Left ventricle myocardium inferior (tissue), 1 donor: Measurements from ENCODE around the gene STAC3. TPM values are rescaled to one million over a fixed set of nuclear protein-coding genes. Genes with fewer than 3 reads are reported as not detected.
"Not testable (repeated sequence)": the region's sequence is repeated elsewhere in the genome, so short reads cannot be mapped to it uniquely, and the experiment has no call there.

Experiments used
- DNase-seq: peaks from one replicate; pipeline ENCODE4 v3.0.0-alpha.2; 2020
- H3K27ac ChIP-seq: fragments of 200-600 bp; replicated peaks from 2 replicates; pipeline ENCODE4 v1.8.0; 2021
- H3K27me3 ChIP-seq: fragments of 200-600 bp; 2 replicates; pipeline ENCODE4 v1.8.0; 2021; ENCODE audit warnings: low read depth
- H3K36me3 ChIP-seq: fragments of 200-600 bp; 2 replicates; pipeline ENCODE4 v1.8.0; 2021
- H3K4me1 ChIP-seq: fragments of 200-600 bp; 2 replicates; pipeline ENCODE4 v1.8.0; 2021
- H3K4me3 ChIP-seq: fragments of 200-600 bp; 2 replicates; pipeline ENCODE4 v1.8.0; 2021; ENCODE audit warnings: mild to moderate bottlenecking, moderate library complexity
- H3K9me3 ChIP-seq: fragments of 200-600 bp; replicated peaks from 2 replicates; pipeline ENCODE4 v1.8.0; 2021
- CTCF ChIP-seq: fragments of 200-600 bp; IDR thresholded peaks from 2 replicates; pipeline ENCODE4 v1.8.0; 2021; ENCODE audit warnings: antibody characterized with exemption, mild to moderate bottlenecking, borderline replicate concordance
- intact Hi-C: fragments of 100-400 bp; cut with micrococcal nuclease; formaldehyde crosslinking; loops from one replicate; pipeline ENCODE4 v1.11.0; 2022
- total RNA-seq: library from RNA; stranded (reverse); fragmentation: NEBNext Ultra II Directional; extraction: Animal tissue kit (Norgen Biotek cat#: 25700); gene quantifications from one replicate; pipeline ENCODE4 v1.2.1, GENCODE V29; 2021
- donor health status: DM: no; HTN: yes; CAD: no; lungs with severe emphysema.

STAC3 gene
- total RNA-seq, 1 donor from 2014 or later, result 0.69 TPM

GRCh38 chr12:57278465-57279381 is 27.7 kb upstream of the STAC3 start:
- Histone ChIP-seq H3K27ac (no peak overlapping the region), H3K4me3 (no peak overlapping the region), H3K27me3 (no peaks in the 10 kb centered on the region), H3K9me3 (no peaks in the 10 kb centered on the region), H3K4me1 (peaks cover 4% of the 10 kb centered on the region), H3K36me3 (peaks cover 79% of the 10 kb centered on the region)
- DNase-seq, result no peak
- intact Hi-C loops, result no loop called here
- TF ChIP-seq CTCF, result no peak

GRCh38 chr12:57276935-57277563 is 26.1 kb upstream of the STAC3 start:
- Histone ChIP-seq H3K27ac (no peak overlapping the region), H3K36me3 (peaks cover 63% of the 10 kb centered on the region), H3K27me3 (no peaks in the 10 kb centered on the region), H3K4me1 (peaks cover 21% of the 10 kb centered on the region), H3K9me3 (no peaks in the 10 kb centered on the region), H3K4me3 (no peak overlapping the region)
- peak; percentile 67 for TF ChIP-seq CTCF
- intact Hi-C loops, result no loop called here
- no peak for DNase-seq

DNA sequence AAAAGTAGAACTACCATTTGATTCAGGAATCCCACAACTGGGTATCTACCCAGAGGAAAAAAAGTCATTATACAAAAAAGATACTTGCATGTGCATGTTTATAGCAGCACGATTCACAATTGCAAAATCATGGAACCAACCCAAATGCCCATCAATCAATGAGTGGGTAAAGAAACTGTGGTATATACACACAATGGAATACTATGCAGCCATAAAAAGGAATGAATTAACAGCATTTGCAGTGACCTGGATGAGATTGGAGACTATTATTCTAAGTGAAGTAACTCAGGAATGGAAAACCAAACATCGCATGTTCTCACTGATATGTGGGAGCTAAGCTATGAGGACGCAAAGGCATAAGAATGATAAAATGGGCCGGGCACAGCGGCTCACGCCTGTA is 25.2 kb upstream of the STAC3 start:
- H3K36me3 ChIP-seq, result peaks cover 55% of the 10 kb centered on the region
- H3K9me3 ChIP-seq, intact Hi-C loops: not testable (repeated sequence)

GRCh38 chr12:57273516-57273915 is 22.5 kb upstream of the STAC3 start:
- Histone ChIP-seq H3K36me3 (peaks cover 42% of the 10 kb centered on the region), H3K27me3 (no peaks in the 10 kb centered on the region), H3K4me1 (peaks cover 35% of the 10 kb centered on the region), H3K9me3 (no peaks in the 10 kb centered on the region), H3K4me3 (no peak overlapping the region), H3K27ac (peak overlapping the region; percentile 44)
- intact Hi-C loops, result no loop called here
- no peak for TF ChIP-seq CTCF
- DNase-seq, result no peak

More for the DNA sequence above, 25.2 kb upstream of the STAC3 start:
- DNase-seq, H3K27me3 ChIP-seq, H3K4me3 ChIP-seq, H3K27ac ChIP-seq: not testable (repeated sequence)
- peaks cover 29% of the 10 kb centered on the region for H3K4me1 ChIP-seq

DNA sequence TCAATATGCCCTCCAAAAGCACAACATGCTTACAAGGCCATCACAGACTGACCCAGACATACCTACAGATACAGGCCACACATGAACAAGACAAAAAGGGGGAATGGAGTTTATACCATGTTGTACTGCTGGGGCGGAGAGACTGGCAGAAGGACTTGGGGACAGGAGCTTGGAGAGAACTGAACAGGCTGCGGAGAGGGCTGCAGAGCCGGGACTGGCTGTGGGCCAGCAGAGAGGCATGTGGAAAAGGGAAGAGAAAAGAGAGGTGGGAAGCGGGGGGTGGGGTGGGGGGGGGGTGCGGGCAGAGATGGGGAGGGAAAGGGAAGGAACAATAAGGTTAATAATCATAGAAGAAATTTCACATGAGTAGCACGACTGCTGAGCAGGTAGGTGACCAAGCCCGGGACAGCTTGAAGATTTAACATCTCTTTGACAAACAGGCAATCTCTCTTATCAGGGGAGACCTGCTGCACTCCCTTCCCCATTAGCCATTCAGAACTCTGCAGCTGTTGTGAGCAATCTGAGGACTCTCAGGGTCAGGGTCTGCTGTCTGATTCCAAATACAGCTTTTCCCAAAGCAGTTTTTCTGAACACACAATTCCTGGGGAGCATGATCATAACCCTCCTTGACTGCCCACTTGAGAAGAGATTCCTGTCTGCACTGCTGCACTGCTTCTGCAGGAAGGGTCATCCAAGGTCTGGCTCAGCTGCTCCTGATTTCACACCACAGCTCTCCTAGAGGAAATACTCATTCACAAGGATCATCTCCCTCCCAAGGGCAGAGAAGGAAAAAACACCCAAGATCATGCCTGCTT is 21.6 kb upstream of the STAC3 start:
- peaks cover 42% of the 10 kb centered on the region for H3K36me3 ChIP-seq
- no peak for TF ChIP-seq CTCF
- peak; percentile 35 for DNase-seq
- intact Hi-C loops, result no loop called here
- no peaks in the 10 kb centered on the region for H3K27me3 ChIP-seq
- peak overlapping the region; percentile 44 for H3K27ac ChIP-seq
- H3K4me1 ChIP-seq, result peaks cover 35% of the 10 kb centered on the region
- H3K9me3 ChIP-seq, result no peaks in the 10 kb centered on the region
- peak overlapping the region; percentile 3 for H3K4me3 ChIP-seq
